Heart right ventricle (tissue), 16 donors: ENCODE results near the gene SOHLH2. TPM values are rescaled to one million over a fixed set of nuclear protein-coding genes. Genes with fewer than 3 reads are reported as not detected.

Experiments
- ATAC-seq, 8 donors: fragments of 200-7000 bp; cut with Tn5 transposase; one replicate each; pipeline ENCODE4 v1.9.1; 2020; ENCODE audit warnings: mild to moderate bottlenecking in 8 of 8, moderate library complexity in 8 of 8, moderate number of reproducible peaks in 1 of 8
- DNase-seq, 2 donors: peaks; one replicate each; pipeline ENCODE4 v3.0.0-alpha.2; 2020
- H3K27ac ChIP-seq, 10 donors: fragments of 200-600 bp; sonication (generic) in 2 of 10; one replicate each; pipeline versions ENCODE4 v1.5.0 to v1.8.0; 2020 to 2022; ENCODE audit warnings: mild to moderate bottlenecking in 3 of 10
- H3K27me3 ChIP-seq, 7 donors: fragments of 200-600 bp; one replicate each; pipeline ENCODE4 v1.8.0; 2021 to 2022; ENCODE audit warnings: mild to moderate bottlenecking in 2 of 7
- H3K36me3 ChIP-seq, 9 donors: fragments of 200-600 bp; sonication (generic) in 1 of 9; one replicate each; pipeline versions ENCODE4 v1.5.0 to v1.8.0; 2020 to 2022; ENCODE audit warnings: mild to moderate bottlenecking in 2 of 9
- H3K4me1 ChIP-seq, 9 donors: fragments of 200-600 bp; sonication (generic) in 1 of 9; one replicate each; pipeline versions ENCODE4 v1.5.0 to v1.8.0; 2020 to 2022; ENCODE audit warnings: mild to moderate bottlenecking in 4 of 9
- H3K4me3 ChIP-seq, 10 donors: fragments of 200-600 bp; sonication (generic) in 2 of 10; one replicate each; pipeline versions ENCODE4 v1.5.0 to v1.8.0; 2020 to 2022; ENCODE audit warnings: mild to moderate bottlenecking in 7 of 10, moderate library complexity in 2 of 10
- H3K9me3 ChIP-seq, 11 donors: fragments of 200-600 bp in 10 of 11; sonication (generic) in 2 of 11; one replicate each; pipeline versions ENCODE4 v1.5.0 to v1.8.0; 2013 to 2022; ENCODE audit warnings: mild to moderate bottlenecking in 2 of 11, control low read depth in 1 of 11, moderate library complexity in 1 of 11
- CTCF ChIP-seq, 9 donors: fragments of 200-600 bp; sonication (generic) in 2 of 9; IDR thresholded peaks; one replicate each; pipeline versions ENCODE4 v1.5.0 to v1.8.0; 2021 to 2022; ENCODE audit warnings: antibody characterized with exemption in 9 of 9, mild to moderate bottlenecking in 5 of 9, moderate library complexity in 1 of 9
- WGBS, 2 donors: extraction: QIAGEN DNeasy Blood & Tissue Kit; methylation state at CpG; one replicate each; pipeline ENCODE4 v1.1.7; 2013; ENCODE audit warnings: inconsistent platforms in 1 of 2; 5-methylcytosine and 5-hydroxymethylcytosine counted together
- intact Hi-C, 10 donors: fragments of 100-400 bp; cut with DNase I; formaldehyde crosslinking; loops; one replicate each; pipeline versions ENCODE4 v1.11.1 to v1.14.2; 2022
- polyA plus RNA-seq, 2 donors: library from polyadenylated mRNA; stranded (reverse); fragments of 200-250 nt; gene quantifications; one replicate each; pipeline ENCODE4 v1.2.3, GENCODE V29; 2013
- total RNA-seq, 10 donors: library from RNA; stranded (reverse); fragmentation: NEBNext Ultra II Directional in 3 of 10; extraction: Animal tissue kit (Norgen Biotek cat#: 25700) in 3 of 10; gene quantifications; one replicate each; pipeline versions ENCODE4 v1.2.1 to v1.2.4, GENCODE V29; 2021 to 2023
- donor health status: Arrhythmogenic right ventricular cardiomyopathy.
- donor health status: ischemic (EF 13 %, LVEDD 7.1; RV severe dilation, severe dysfunction).
- donor health status: healthy with polysubstance abuse.
- donor health status: DM: no; HTN: yes; CAD: no.
- donor health status: DM: no; HTN: no; CAD: no.
- donor health status: ischemic (EF 25% LVEDD 6.9; RV normal size, moderate dysfunction).
- donor health status: ischemic (EF 25% LVEDD 5.7; RV mildly dilated, moderate dysfunction).
- donor health status: healthy.
- donor health status: DM: yes; HTN: yes; CAD: no.
- donor health status: Ischemic cardiomyopathy.
- donor health status: ischemic (EF 35%, LVEDD 5.7; RV mildly dilated, moderate dysfunction).
- donor health status: nonischemic (EF 11% LVEDD 7.7; RV severe dilation, severe dysfunction).
- donor health status: DM: yes; HTN: yes; CAD: no.
- donor health status: PGD.
- donor health status: ischemic (EF 29% LVEDD 5.4; RV normal size, mild dysfunction).
- donor health status: nonischemic (EF 23%, LVEDD 6.1; RV moderate dilation, normal function).

SOHLH2 gene
- total and polyA plus RNA-seq, 12 donors = 0.10 to 3.0 (median 0.79) TPM; not detected in 2

GRCh38 chr13:36131931-36132297, 82.4 kb downstream of the SOHLH2 start:
- Histone ChIP-seq H3K4me3 (peak overlapping the region in 7 of 10 donors; percentile 52 to 80 (median 65)), H3K27ac (peak overlapping the region in 8 of 10 donors; percentile 19 to 77 (median 58)), H3K4me1 (peaks cover 0 to 30% (median 7%) of the 10 kb centered on the region in 9 donors), H3K9me3 (no peaks in the 10 kb centered on the region), H3K27me3 (peaks cover 0 to 24% (median 0%) of the 10 kb centered on the region in 7 donors), H3K36me3 (no peaks in the 10 kb centered on the region)
- TF ChIP-seq CTCF (IDR thresholded peaks at IDR 0.05) = no peak
- intact Hi-C loops = loop anchor here in 3 of 10 donors (10.0 kb wide), 3 partner anchors 137 to 157 kb away; no protein-coding TSS in a partner anchor
- DNase-seq = peak; percentile 57 to 65
- WGBS, 2 donors = 63 to 70% methylated on average over 5 of the region's 5 CpGs
- ATAC-seq = peak; percentile 83 to 92 (median 84)

DNA sequence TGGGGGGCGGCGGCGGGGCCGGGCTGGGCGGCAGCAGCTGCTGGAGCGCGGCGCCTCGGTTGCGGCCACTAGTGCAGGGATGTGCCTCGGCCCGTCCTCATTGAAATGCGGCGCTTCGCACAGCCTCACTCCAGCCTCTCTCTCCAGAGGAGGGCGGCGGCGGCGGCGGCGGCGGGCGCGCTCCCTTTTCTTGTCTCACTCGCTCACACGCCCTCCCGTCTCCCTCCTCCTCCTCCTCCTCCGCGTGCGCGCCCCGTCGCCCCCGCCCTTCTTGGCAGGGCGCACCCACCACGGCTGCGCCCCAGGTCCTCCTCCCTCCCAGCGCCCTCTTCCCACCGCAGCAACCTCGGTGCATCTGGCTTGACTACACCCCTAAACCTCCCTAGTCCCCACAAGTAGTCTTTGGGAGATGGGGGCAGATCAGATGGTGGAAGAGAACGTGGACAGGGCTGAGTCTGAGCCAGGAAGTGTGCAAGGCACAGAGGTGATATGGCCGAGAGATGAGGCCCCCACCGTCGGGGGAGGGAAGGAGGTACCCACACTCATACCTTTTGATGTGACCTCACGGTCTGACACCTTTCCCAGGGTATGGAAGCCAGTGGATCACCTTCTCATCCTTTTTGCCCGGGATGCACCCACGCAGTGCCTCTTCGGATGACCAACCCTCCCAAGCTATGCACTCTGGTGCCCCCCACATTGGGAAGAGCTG, 83.0 kb downstream of the SOHLH2 start, which contains the start of gene DCLK1:
TSS of gene DCLK1 (minus strand) at position 161 of the 709 bp plus-strand sequence.
- peak in 1 of 9 donors; percentile 8 for TF ChIP-seq CTCF (IDR thresholded peaks at IDR 0.05)
- intact Hi-C loops = loop anchor here in 3 of 10 donors (10.0 kb wide), 3 partner anchors 137 to 157 kb away; no protein-coding TSS in a partner anchor
- peak within 1 kb of the TSS; percentile 18 to 80 (median 60) for H3K4me3 ChIP-seq
- peaks cover 0 to 30% (median 7%) of the 10 kb centered on the region in 9 donors for H3K4me1 ChIP-seq
- peak within 1 kb of the TSS in 9 of 10 donors; percentile 19 to 77 (median 56) for H3K27ac ChIP-seq
- DNase-seq (peak; percentile 54 to 79), ATAC-seq (peak; percentile 75 to 93 (median 81))
- H3K36me3 ChIP-seq = no peaks in the 10 kb centered on the region
- WGBS, 2 donors = 6 to 10% methylated on average over 33 to 48 of the region's 48 CpGs
- peaks cover 0 to 24% (median 0%) of the 10 kb centered on the region in 7 donors for H3K27me3 ChIP-seq
- H3K9me3 ChIP-seq = no peaks in the 10 kb centered on the region

GRCh38 chr13:36130552-36131221, 83.7 kb downstream of the SOHLH2 start:
- ATAC-seq = peak; percentile 13 to 64 (median 32)
- intact Hi-C loops = loop anchor here in 3 of 10 donors (10.0 kb wide), 3 partner anchors 136 to 156 kb away; no protein-coding TSS in a partner anchor
- peak; percentile 34 to 40 for DNase-seq
- Histone ChIP-seq H3K27me3 (peaks cover 0 to 24% (median 0%) of the 10 kb centered on the region in 7 donors), H3K4me1 (peaks cover 0 to 30% (median 7%) of the 10 kb centered on the region in 9 donors), H3K27ac (peak overlapping the region in 8 of 10 donors; percentile 38 to 77 (median 58)), H3K36me3 (peaks cover 0 to 4% (median 0%) of the 10 kb centered on the region in 9 donors), H3K9me3 (no peaks in the 10 kb centered on the region), H3K4me3 (peak overlapping the region; percentile 18 to 80 (median 60))
- no peak for TF ChIP-seq CTCF (IDR thresholded peaks at IDR 0.05)
- 1% methylated on average over 45 to 61 of the region's 61 CpGs for WGBS, 2 donors

- Histone ChIP-seq H3K27ac (peak overlapping the region in 3 of 10 donors; percentile 38 to 61 (median 59)), H3K4me3 (peak overlapping the region; percentile 18 to 80 (median 60)), H3K9me3 (no peaks in the 10 kb centered on the region), H3K36me3 (peaks cover 0 to 9% (median 0%) of the 10 kb centered on the region in 9 donors), H3K27me3 (peaks cover 0 to 24% (median 0%) of the 10 kb centered on the region in 7 donors), H3K4me1 (peaks cover 0 to 30% (median 7%) of the 10 kb centered on the region in 9 donors)
- intact Hi-C loops = loop anchor here in 3 of 10 donors (10.0 kb wide), 3 partner anchors 135 to 155 kb away; no protein-coding TSS in a partner anchor
- no peak for ATAC-seq
- no peak for TF ChIP-seq CTCF (IDR thresholded peaks at IDR 0.05)
- WGBS, 2 donors = 18 to 25% methylated on average over 13 of the region's 13 CpGs
- DNase-seq = no peak
These were observed 84.2 kb downstream of the SOHLH2 start for GRCh38 chr13:36130193-36130551.
